Measurements from ENCODE around the gene SPOCD1.

DNA sequence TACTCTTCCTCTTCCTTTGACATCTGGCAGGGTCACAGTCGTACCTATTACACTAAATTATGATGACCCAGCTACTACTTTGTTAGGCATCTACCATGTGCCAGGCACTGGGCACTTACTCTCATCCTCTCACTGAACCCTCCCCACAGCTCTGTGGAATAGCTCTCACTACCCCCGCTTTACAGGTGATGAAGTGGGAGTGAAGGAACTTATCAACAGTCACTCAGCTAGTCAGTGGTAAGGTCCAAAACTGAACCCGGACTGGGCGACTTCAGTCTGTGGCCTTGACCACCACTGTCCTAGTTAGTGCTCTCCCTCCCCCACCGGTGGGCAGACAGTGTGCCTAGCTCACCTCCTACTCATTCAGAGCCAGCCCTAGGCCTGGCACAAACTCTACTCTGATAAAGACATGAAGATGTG lies 64.0 kb downstream of the SPOCD1 start:
- TF ChIP-seq, protein P1, sequence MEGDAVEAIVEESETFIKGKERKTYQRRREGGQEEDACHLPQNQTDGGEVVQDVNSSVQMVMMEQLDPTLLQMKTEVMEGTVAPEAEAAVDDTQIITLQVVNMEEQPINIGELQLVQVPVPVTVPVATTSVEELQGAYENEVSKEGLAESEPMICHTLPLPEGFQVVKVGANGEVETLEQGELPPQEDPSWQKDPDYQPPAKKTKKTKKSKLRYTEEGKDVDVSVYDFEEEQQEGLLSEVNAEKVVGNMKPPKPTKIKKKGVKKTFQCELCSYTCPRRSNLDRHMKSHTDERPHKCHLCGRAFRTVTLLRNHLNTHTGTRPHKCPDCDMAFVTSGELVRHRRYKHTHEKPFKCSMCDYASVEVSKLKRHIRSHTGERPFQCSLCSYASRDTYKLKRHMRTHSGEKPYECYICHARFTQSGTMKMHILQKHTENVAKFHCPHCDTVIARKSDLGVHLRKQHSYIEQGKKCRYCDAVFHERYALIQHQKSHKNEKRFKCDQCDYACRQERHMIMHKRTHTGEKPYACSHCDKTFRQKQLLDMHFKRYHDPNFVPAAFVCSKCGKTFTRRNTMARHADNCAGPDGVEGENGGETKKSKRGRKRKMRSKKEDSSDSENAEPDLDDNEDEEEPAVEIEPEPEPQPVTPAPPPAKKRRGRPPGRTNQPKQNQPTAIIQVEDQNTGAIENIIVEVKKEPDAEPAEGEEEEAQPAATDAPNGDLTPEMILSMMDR (conservative IDR thresholded peaks at IDR 0.05; ENCODE audit: low read depth in 2 of 2) = no peak
- TF ChIP-seq CREB1 (CRISPR knock-in tag; IDR thresholded peaks at IDR 0.05; ENCODE audit: low read depth) (no peak), STAT1 (IDR thresholded peaks at IDR 0.05; ENCODE audit: unreplicated experiment) (no peak), POLR2AphosphoS5 (IDR thresholded peaks at IDR 0.05; ENCODE audit: low read depth) (no peak), NANOG (IDR thresholded peaks at IDR 0.05; ENCODE audit: borderline replicate concordance) (no peak), ZNF331 (CRISPR knock-in tag; IDR thresholded peaks at IDR 0.05; ENCODE audit: low read depth) (no peak), EZH2phosphoT487 (IDR thresholded peaks at IDR 0.05; ENCODE audit: unreplicated experiment) (no peak), ZNF114 (CRISPR knock-in tag; IDR thresholded peaks at IDR 0.05) (no peak), EZH2 (IDR thresholded peaks at IDR 0.05; ENCODE audit: low read depth, unreplicated experiment) (no peak)
- TF ChIP-seq, protein P2, sequence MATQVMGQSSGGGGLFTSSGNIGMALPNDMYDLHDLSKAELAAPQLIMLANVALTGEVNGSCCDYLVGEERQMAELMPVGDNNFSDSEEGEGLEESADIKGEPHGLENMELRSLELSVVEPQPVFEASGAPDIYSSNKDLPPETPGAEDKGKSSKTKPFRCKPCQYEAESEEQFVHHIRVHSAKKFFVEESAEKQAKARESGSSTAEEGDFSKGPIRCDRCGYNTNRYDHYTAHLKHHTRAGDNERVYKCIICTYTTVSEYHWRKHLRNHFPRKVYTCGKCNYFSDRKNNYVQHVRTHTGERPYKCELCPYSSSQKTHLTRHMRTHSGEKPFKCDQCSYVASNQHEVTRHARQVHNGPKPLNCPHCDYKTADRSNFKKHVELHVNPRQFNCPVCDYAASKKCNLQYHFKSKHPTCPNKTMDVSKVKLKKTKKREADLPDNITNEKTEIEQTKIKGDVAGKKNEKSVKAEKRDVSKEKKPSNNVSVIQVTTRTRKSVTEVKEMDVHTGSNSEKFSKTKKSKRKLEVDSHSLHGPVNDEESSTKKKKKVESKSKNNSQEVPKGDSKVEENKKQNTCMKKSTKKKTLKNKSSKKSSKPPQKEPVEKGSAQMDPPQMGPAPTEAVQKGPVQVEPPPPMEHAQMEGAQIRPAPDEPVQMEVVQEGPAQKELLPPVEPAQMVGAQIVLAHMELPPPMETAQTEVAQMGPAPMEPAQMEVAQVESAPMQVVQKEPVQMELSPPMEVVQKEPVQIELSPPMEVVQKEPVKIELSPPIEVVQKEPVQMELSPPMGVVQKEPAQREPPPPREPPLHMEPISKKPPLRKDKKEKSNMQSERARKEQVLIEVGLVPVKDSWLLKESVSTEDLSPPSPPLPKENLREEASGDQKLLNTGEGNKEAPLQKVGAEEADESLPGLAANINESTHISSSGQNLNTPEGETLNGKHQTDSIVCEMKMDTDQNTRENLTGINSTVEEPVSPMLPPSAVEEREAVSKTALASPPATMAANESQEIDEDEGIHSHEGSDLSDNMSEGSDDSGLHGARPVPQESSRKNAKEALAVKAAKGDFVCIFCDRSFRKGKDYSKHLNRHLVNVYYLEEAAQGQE (IDR thresholded peaks at IDR 0.05; ENCODE audit: unreplicated experiment) = no peak
- TF ChIP-seq, protein P3, sequence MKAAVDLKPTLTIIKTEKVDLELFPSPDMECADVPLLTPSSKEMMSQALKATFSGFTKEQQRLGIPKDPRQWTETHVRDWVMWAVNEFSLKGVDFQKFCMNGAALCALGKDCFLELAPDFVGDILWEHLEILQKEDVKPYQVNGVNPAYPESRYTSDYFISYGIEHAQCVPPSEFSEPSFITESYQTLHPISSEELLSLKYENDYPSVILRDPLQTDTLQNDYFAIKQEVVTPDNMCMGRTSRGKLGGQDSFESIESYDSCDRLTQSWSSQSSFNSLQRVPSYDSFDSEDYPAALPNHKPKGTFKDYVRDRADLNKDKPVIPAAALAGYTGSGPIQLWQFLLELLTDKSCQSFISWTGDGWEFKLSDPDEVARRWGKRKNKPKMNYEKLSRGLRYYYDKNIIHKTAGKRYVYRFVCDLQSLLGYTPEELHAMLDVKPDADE (IDR thresholded peaks at IDR 0.05) = no peak

Data from GM23338 (cell line).